ENCODE data around the gene ATP11B. TPM values are rescaled to one million over a fixed set of nuclear protein-coding genes. Genes with fewer than 3 reads are reported as not detected.

The ATP11B gene
- total RNA-seq, 4 donors from 2014 or later = 45.8 to 61.3 (median 49.4) TPM

GRCh38 chr3:182808041-182808770, 14.9 kb downstream of the ATP11B start:
- intact Hi-C loops (cut with DNase I) = no loop called here
- peaks cover 15 to 34% (median 30%) of the 10 kb centered on the region in 4 donors for H3K4me1 ChIP-seq
- no peak for DNase-seq (ENCODE audit: extremely low spot score)
- no peak overlapping the region for H3K4me3 ChIP-seq
- H3K27me3 ChIP-seq = no peaks in the 10 kb centered on the region
- no peaks in the 10 kb centered on the region for H3K9me3 ChIP-seq
- TF ChIP-seq CTCF (IDR thresholded peaks at IDR 0.05) (no peak), POLR2A (IDR thresholded peaks at IDR 0.05; ENCODE audit: low read depth) (no peak), EP300 (IDR thresholded peaks at IDR 0.05) (no peak), POLR2AphosphoS5 (IDR thresholded peaks at IDR 0.05) (no peak)
- no peaks in the 10 kb centered on the region for H3K36me3 ChIP-seq
- WGBS = 78% methylated on average over 3 of the region's 3 CpGs
- no peak overlapping the region for H3K27ac ChIP-seq (replicated peaks in 1 of 4)

- 94% methylated on average over 3 of the region's 3 CpGs for WGBS
- H3K4me3 ChIP-seq = no peak overlapping the region
- H3K36me3 ChIP-seq = no peaks in the 10 kb centered on the region
- intact Hi-C loops (cut with DNase I) = no loop called here
- H3K9me3 ChIP-seq = no peaks in the 10 kb centered on the region
- H3K27me3 ChIP-seq = no peaks in the 10 kb centered on the region
- no peak for DNase-seq (ENCODE audit: extremely low spot score)
- H3K4me1 ChIP-seq = peaks cover 17 to 30% (median 25%) of the 10 kb centered on the region in 4 donors
- TF ChIP-seq POLR2AphosphoS5 (IDR thresholded peaks at IDR 0.05) (no peak), CTCF (IDR thresholded peaks at IDR 0.05) (no peak), EP300 (IDR thresholded peaks at IDR 0.05) (no peak)
- no peak overlapping the region for H3K27ac ChIP-seq (replicated peaks in 1 of 4)
Observed at GRCh38 chr3:182809531-182809930, 16.2 kb downstream of the ATP11B start.

GRCh38 chr3:182810574-182811268, 17.4 kb downstream of the ATP11B start:
- H3K36me3 ChIP-seq = no peaks in the 10 kb centered on the region
- H3K4me3 ChIP-seq = no peak overlapping the region
- TF ChIP-seq CTCF (IDR thresholded peaks at IDR 0.05) = no peak
- no peak for TF ChIP-seq EP300 (IDR thresholded peaks at IDR 0.05)
- TF ChIP-seq POLR2AphosphoS5 (IDR thresholded peaks at IDR 0.05) = no peak
- no peak for TF ChIP-seq POLR2A (IDR thresholded peaks at IDR 0.05; ENCODE audit: low read depth)
- intact Hi-C loops (cut with DNase I) = no loop called here
- no peaks in the 10 kb centered on the region for H3K27me3 ChIP-seq
- H3K27ac ChIP-seq (replicated peaks in 1 of 4) = no peak overlapping the region
- no peaks in the 10 kb centered on the region for H3K9me3 ChIP-seq
- DNase-seq (ENCODE audit: extremely low spot score) = no peak
- 78% methylated on average over 3 of the region's 3 CpGs for WGBS
- peaks cover 29 to 42% (median 34%) of the 10 kb centered on the region in 4 donors for H3K4me1 ChIP-seq

- intact Hi-C loops (cut with DNase I) = no loop called here
- Histone ChIP-seq H3K36me3 (no peaks in the 10 kb centered on the region), H3K4me1 (peaks cover 33 to 44% (median 37%) of the 10 kb centered on the region in 4 donors), H3K4me3 (no peak overlapping the region), H3K27ac (replicated peaks in 1 of 4) (no peak overlapping the region), H3K27me3 (no peaks in the 10 kb centered on the region), H3K9me3 (no peaks in the 10 kb centered on the region)
- DNase-seq (ENCODE audit: extremely low spot score) = no peak
- 76% methylated on average over 1 of the region's 1 CpG for WGBS
- TF ChIP-seq POLR2A (IDR thresholded peaks at IDR 0.05; ENCODE audit: low read depth) = no peak
- TF ChIP-seq POLR2AphosphoS5 (IDR thresholded peaks at IDR 0.05) = no peak
- TF ChIP-seq CTCF (IDR thresholded peaks at IDR 0.05) = no peak
- no peak for TF ChIP-seq EP300 (IDR thresholded peaks at IDR 0.05)
Observed at GRCh38 chr3:182811269-182811596, 17.9 kb downstream of the ATP11B start.

Measured in esophagus muscularis mucosa (tissue), 4 donors.